GM03348 (cell line): ENCODE results near the gene SMAD2.
A peak's percentile ranks its signal among the peaks of the same experiment; 100 is the strongest.

Experiments
- DNase-seq: peaks from one replicate; pipeline ENCODE4 v3.0.0; 2012; ENCODE audit warnings: low spot score

The SMAD2 gene

DNA sequence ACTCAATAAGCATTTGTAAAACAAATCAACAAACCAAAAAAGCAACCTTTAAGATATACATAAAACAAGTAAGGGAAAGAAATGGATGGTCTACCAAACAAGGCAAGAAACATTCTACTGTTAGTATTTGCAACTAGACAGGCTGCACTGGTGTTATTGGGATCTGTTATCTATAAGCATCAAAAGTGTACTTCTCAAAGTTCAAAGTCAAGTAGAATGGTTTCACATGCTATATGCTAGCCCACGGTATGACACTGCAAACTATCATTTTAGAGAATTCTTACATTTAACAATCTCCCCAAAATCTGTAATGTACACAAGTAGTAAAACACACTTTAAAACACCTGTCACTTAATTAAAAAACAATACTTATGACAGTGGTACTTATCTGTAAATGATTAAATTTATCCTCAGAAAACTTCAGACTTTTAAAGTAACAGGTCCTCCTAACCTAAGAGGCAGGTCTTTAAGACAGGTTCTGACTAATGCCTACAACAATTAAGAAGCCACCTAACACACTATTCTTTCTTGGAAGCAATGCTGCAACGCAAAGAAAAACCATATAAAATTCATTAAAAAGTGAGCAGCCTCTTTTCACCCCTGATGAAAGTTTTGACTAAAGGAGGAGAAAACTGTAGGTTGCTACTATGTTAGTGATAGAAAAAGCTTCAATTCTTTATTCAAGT, 34.8 kb downstream of the SMAD2 start:
- no peak for DNase-seq

DNA sequence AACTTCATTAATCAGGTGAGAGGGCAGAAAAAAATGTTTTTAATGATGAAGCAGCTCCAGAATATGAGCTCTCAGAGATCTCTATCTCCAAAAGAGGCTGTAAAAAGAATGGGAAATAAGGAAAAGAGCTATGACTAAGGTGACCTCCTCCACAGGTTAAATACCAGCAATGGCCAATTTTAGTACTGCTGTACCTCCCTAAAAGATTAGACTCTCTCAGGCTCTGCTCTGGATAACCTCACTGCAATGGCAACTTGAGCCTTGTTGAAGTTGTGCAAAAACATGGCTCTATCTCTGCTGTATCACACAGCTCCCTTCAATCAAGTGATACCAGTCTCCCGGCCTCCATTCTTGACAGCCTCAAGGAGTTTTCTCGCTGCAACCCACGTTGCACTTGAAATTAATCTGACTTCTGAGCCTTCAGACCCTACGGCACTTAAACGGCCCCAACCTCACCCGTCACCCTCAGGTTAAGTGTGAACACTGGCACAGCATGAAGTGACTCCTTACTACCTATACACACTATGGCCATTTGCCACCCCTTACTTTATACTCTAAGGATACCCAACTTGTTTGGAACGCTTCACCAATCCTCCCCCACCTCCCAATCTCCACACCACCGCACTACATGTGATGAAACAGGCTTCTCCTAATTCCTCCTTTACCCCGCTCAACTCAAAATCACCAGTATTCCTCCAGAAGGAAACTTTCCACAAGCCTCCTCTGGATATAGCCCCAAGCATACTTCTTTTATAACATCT, 36.3 kb downstream of the SMAD2 start:
- DNase-seq: no peak

DNA sequence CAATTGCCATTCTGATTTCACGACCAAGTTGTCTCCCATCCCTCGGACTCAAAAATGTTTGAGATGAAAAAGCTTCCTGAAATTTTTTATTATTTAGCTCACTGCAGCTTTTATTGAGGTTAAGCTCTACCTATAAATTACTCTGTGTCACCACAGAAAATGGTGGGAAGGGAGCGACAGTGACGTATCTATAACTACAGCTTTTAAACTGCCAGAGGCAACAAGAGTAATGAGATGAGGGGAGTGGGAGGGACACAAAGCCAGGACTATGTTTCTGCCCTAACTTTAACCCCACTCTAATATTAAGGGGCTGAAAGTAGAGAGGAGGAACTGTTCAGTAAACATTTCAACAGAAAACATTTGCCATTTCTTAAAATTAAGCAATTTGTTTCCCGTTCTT, 37.4 kb downstream of the SMAD2 start:
- DNase-seq: no peak

DNA sequence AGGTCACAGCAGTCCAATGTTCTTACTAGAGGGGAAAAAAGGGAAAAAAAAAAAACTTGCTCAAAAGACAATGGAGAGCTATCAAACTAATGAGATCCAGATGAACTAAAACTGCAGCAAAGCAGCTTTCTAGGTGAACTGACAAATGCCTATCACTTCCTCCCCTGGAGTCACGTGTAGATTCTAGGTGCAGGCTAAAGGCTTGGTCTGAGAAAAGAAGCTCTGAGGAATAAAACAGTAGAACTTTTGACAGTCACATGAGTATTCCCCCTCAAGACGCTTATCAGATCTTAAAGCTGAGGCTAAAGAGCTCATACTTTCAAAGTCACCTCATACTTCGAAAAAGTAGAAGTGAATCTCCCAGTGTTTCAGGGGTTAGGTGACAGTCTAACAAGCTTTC, 42.3 kb downstream of the SMAD2 start:
- no peak for DNase-seq

DNA sequence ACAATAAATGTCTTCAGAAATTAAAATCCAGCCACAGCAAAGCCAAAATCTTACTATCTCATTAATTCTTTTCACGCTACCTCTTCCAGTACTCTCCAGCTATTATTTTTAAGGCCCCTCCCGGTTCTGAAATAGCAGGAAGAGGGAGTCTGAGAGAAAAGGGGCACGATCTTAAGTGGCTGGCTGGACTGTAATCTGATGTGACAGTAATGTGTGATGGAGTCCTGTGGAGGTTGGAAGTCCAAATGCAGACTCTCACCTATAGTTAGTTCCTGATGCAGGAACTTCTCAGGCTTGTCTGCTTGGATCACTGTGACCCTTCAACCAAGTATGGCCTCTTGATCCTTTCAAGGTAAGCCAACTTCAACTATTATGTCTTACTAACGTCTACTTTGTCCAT, 43.2 kb downstream of the SMAD2 start:
- no peak for DNase-seq

DNA sequence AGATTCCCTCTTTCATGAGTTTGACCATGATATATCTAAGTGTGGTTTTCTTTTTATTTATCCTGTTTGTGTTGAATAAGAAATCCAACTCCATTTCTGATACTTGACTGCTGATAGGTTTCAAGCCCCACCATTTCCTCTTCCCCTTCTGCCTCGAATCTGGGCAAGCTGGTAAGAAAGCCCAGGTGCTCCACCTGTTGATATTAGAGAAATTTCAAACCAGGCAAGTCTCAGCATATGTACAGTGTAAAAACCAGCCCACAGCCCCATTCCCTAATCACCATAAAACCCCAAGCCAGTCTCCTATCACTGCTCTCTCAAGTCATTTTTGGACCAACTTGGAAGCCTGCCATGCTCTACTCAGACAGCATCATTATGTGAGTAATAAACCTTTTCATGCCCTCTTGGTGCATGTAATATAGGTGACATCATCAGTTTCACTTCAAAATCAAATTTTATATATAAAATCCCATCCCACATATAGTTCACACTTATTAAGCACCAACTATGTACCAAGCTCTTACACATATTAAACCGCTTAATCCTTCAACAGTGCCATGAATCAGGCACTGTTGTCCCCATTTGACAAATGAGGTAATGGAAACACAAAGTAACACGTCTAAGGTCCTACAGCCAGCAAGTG, 46.6 kb downstream of the SMAD2 start:
- DNase-seq: no peak

DNA sequence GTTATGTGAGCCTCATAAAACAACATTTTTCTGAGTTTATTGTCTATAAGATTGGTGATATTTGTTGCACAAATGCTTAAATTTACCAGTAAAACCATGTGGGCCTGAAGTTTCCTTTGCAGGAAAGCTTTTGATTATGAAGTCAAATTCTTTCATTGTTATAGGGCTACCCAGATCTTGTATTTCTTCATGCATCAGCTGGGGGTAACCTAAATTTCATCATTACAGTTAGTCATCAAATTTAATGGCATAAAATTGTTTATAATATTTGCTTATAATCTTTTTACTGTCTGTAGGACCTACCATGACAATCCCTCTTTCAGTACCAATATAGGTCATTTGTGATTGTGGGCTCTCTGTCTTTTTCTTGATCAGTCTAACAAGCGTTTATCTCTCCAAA, 47.8 kb downstream of the SMAD2 start:
- DNase-seq: peak; percentile 9

DNA sequence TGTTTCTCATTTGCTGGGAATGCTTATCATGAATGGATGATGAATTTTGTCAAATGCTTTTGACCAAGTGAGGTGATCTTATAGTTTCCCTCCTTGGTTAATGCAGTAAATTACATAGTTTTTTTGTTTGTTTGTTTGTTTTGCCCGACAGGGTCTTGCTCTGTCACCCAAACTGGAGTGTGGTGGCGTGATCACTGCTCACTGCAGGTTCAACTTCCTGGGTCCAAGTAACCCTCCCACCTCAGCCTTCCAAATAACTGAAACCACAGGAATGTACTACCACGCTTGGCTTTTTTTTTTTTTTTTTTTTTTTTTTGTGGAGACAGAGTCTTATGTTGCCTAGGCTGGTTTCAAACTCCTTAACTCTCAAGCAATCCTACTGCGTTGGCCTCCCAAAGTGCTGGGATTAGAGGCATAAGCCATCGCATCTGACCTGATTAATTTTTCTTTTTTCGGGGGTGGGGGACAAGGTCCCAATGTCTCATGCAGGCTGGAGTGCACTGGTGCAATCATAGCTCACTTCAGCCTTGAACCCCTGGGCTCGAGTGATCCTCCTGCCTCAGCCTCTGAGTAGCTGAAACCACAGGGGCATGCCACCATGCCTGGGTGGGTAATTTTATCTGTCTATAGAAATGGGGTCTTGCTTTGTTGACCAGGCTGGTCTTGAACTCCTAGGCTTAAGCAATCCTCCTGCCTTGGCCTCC, 48.6 kb downstream of the SMAD2 start:
- DNase-seq: peak; percentile 12

DNA sequence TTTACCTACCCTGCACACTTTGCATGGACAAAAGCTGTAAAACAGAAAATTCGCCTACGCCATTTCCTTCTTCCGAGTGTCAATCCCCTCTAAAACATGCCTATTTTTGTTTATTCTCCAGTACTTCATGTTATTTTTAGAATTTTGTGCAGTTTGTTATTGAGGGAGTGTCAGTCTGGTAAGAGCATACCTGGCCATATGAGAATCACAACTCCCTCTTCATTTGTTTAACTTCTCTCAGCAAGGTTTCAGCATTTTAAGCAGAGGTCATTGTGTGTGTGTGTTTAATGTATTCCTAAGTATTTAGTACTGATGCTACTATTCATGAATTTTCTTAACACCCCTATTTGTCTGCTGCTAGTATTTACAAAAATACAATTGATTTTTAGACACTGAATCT, 49.4 kb downstream of the SMAD2 start:
- no peak for DNase-seq

DNA sequence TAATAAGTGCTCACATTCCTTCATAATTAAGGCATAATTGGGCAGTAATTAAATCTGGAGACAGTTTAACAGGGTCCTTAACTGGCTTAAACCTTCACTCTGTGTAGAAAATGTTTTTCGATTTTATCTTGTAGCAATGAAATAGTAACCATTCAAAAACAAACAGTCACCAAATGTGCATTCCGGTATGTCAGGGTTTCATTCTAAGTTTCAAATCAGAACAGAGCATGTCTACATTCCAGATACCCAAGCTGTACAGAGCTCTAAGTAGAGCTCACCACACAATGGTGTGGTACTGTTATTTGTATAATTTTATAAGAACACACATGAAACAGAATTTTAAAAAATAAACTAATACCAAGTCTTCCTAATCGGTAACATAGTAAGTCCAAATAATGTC, 52.6 kb downstream of the SMAD2 start:
- no peak for DNase-seq

DNA sequence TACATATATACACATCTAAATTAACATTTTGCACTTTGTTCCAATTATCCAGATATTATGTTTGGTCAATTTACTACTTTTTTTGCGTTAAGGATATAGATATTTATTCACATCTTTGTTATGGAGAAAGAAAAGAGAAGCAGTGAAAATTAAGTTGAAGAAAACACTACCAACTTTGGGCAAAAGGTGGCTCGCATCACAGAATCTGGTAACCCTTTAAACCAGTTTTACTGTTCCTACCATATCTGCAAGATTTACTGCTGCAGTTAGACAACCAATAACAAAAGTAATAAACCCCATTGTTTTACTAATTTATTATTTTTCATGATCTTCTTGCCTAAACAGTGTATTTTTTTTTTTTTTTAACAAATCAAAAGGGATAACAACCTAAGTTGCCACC, 53.6 kb downstream of the SMAD2 start:
- DNase-seq: no peak

DNA sequence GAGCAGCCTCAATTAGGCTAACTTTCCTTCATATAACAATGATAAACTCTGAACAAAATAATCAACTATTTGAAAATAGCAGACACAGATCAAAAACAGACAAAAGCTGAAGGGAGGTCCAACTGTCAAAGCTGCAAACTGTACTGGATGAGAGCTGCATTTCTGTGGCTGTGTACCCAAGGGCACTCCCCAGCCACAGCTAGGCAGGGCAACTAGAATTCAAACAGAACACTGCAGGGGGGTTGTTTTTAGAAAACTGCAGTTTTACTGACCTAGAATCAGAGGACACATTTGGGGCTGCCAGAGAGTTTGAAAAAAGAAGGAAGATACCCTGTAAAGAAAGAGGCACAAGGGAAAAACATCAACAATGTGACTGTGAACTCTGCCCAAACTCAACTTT, 56.8 kb downstream of the SMAD2 start:
- no peak for DNase-seq

DNA sequence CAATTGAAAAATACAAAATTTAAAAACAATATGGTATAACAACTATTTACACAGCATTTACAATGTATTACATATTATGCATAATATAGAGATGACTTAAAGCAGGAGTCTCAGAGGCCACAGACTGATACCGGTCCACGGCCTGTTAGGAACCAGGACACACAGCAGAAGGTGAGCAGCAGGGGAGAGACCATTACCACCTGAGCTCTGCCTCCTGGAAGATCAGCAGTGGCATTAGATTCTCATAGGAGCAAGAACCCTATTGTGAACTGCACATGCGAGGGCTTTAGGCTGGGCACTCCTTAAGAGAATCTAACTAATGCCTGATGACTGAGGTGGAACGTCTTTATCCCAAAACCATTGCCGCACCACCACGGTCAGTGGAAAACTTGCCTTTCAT, 58.0 kb downstream of the SMAD2 start:
- DNase-seq: no peak

DNA sequence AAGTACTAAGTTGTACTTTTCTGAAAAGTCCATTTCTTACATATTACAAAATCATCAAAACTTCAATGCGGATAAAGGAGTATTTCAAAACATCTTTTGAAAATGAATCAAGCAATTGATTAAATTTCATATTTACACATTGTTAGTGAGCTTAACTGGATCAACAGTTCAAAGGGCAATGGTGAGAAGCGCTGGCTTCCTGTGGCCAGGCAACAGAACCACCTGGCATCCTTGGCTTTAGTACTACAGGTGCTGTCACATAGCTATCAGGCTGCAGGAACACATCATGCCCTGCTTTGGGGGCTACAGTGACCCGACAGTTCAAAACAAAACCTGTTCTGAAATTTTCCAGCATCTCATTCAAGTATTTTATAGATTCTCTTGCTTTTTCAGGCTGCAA, 59.2 kb downstream of the SMAD2 start:
- no peak for DNase-seq

DNA sequence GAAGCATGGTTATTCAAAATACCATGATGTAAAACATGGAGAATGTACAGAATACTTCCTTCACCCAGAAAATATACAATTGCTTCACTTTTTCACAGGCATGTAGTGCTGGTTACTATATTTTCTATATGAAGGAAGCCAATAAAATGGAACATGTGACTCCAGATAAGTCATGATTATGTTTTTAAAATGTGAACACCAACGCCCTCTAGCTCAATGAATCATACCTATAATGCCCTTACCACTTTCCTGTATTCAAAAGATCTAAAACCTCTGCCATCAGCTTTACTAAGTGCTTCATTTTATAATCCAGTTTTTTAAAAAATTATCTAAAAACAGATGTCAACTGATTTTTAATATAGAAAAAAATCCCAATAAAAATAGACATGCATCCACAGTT, 59.9 kb downstream of the SMAD2 start:
- DNase-seq: no peak

DNA sequence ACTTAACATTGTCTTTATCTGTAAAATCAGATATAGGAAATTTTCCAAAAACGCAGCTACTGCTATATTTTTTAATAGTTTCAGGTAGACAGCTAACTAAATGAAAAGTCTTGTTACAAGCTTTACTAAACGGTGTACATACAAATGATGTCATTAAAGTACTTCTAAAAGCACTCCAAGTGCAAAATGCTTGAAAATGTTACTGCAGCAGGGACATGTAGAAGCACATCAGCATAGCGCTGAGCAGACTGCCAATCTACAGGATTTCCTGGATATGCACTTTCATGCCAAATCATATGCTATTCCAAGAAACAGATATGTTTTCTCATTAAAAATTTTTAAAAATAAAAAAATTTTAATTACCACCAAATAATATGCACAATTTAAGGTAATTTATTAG, 61.7 kb downstream of the SMAD2 start:
- DNase-seq: no peak

DNA sequence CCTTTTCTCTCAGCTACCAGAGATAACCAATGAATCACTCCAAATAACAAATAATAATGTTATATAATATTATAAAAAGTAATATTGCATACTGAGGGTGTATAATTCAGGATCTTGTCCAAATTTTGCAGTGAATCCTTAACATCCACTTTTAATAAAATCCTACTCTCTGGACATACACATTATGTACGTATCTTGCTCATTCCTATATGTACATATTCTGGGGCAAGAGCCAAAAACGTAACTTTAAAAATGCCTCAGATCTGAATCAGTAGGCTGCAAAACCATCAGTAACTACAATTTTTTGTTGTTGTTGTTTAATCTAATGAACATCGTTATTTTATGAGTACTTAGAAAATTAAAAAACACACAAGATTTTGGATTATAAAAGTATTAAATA, 65.3 kb downstream of the SMAD2 start:
- DNase-seq: no peak

DNA sequence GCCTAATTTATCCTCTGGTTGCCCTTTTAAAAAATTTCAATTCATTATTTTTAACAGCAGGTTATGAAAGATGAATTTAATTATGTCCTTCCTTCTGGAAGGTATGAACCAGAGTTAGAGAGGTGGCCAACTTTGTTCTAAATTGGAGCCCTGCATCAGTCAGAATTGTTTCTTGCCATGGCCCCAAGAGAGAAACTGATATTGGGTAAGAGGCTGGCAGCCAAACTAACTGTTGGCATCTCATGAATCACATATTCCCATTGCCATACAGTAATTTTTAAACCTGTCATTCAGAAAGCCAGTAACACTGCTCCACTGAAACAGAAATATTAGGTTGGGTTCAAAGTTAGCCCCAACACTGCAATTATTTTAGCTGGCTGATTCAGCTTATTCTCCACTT, 67.4 kb downstream of the SMAD2 start:
- no peak for DNase-seq

DNA sequence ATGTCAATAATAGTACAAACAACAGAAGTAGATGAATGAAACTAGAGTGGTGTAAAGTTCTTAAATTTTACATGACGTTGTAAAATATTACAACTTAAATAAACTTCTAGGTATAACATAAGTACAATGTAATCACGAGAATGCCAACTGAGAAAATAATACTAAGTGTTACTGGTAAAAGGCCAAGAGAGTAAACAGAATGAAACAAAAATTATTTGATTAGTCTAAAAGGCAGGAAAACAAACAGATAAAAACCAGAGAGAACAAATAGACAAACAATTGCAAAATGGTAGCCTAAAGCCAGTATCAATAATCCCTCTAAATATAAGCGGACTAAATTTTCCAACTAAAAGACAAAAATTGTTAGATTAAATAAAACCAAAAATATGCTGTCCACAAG, 71.9 kb downstream of the SMAD2 start:
- DNase-seq: no peak

DNA sequence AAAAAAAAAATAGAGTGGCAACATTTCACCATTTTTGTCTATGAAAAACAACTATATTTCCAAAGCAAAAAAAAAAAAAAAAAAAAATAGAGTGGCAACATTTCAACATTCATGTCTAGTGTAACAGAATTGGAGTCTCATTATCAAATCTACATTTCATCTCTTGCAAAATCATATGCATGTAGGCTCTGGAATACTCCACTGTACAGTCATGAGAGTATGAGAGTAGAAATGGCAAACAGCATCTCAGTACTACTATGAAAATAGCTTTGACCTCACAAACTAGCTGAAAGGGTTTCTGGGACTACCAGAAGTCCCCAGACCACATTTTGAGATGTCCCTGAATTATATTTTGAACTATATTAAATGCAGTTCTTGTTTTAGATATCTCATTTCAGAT, 82.8 kb downstream of the SMAD2 start:
- DNase-seq: no peak

DNA sequence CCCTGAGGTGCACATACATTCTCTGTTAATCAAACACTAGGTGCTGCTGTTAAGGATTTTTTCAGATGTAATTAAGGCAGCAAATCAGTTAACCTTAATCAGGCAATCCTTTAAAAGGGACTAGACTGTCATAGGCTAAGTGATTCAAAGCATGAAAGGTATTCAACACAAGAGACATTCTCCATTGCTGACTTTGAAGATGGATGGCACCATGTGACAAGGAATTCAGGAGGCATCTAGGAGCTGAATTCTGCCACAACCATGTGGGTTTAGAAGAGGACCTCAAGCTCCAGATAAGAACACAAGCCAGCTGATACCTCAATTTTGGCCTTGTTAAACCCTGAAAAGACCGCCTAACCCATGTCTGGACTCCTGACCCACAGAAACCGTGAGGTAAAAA, 84.0 kb downstream of the SMAD2 start:
- no peak for DNase-seq

DNA sequence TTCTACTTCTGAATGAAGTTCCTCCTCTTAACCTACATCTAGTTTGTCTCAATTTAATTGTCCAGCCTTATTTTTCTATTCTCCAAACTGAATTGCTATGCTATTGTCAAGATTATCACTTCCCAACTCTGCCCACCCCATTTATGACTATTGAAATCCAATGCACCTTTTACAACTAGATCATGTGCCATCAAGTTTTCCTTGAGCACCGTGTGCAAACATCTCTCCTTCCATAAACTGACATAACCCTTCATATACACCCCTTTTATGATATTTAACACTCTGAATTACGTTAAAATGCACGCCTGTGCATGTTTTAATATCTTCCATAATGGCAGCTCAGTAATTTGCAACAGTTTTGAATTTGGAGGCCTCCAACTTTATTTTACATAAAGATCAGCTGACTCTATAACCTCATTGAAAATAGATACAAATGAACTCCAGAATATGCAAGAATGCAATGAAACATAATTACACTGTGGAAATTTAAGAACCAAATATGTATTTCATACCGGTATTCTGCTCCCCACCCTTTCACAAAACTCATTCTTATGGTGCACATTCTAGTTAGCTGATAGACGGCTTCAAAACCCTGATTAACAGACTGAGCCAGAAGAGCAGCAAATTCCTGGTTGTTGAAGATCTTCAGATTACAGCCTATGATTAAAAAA, 85.5 kb downstream of the SMAD2 start:
- DNase-seq: no peak
